NCI-H128 (cell line): ENCODE data around the gene BRAT1.
A peak's percentile ranks its signal among the peaks of the same experiment; 100 is the strongest.

Experiments
- DNase-seq: peaks from one replicate; lab custom pipeline; 2025; ENCODE audit not compliant: unreplicated experiment; lab: John Stamatoyannopoulos, UW

BRAT1 gene

GRCh38 chr7:2525658-2526630 is 29.4 kb downstream of the BRAT1 start:
- peak; percentile 25 for DNase-seq

GRCh38 chr7:2524808-2525657 is 30.3 kb downstream of the BRAT1 start:
- no peak for DNase-seq

- DNase-seq: peak; percentile 67
These were observed 31.1 kb downstream of the BRAT1 start for GRCh38 chr7:2523941-2524807.

DNA sequence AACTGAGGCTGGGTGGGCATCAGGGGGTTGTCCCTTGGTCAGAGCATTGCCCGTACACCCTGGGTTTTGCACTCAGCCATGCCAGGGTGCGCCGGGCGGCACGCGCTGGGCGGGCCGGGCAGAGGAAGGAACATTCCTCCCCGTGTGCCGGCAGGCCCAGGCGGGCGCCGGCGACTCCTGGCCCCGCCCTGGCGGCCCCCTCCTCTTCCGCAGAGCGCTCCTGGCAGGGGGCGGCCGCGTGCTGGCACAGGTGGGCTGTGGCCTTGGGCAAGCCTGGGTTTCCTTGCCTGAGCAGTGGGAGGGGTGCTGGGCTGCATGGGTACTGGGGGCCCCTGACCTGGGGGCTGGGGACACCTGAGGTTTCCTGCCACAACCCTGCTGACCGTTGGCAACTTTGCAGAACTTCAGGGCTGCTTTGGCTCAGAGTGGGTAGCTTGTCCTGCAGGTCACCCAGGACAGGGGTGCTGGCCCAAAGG is 31.8 kb downstream of the BRAT1 start:
- no peak for DNase-seq

DNA sequence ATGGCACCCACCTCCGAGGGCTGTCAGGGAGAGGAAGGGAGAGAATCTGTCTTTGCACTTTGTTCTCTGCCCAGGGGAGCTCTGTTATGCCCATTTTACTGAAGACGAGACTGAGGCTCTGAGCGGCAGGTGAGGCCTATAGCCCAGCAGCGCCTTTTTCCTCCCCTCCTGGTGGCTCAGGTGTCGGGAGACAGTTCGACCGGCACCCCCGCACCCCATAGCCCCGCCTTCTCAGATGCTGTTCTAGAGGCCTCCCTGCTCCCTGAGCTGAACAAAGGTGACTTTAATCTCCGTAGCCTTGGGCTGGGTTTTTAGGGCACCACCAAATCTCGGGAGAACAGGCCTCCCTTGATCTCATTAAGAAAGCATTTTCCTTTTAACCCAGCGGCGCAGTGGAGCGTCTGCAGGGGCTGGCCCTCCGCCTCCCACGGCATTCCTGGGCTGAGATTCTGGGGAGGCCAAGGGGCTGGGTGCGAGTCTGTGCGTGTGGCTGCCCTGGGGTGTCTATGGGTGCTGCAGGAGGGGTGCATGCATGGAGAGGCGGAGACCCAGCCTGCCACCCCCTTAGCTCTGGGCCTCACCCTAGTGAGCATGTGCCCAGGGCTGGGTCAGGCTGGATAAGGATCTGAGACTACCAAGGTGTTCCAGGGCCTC is 32.4 kb downstream of the BRAT1 start:
- DNase-seq: no peak

DNA sequence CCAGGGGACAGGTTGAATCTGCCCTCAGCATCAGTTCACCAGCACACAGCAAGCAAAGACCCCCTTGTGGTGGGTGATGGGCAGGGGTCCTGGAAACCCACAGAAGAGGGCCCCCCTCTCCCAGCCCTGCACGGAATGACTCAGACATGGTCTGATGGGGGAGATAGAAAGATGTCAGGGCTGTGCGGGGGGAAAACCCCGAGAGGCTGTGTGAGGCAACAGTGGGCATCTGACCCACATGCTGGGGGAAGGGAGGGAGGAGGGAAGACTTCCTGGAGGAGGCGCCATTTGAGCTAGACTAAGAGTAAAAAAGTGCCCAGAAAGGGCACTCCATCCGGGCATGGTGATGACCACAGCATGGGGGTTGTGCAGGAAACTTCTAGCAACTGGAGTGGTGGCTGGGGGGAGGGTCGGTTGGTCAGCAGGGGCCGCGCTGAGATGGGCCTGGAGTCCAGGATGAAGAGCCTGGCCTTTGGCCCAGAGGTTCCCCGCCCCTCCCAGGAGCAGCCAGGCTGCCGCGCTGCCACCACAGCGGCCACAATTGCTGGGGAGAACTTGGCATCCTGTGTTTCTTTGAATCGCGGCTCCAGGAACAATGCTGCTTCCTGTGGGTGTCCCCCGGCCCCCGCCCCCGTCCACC is 33.3 kb downstream of the BRAT1 start:
- no peak for DNase-seq

DNA sequence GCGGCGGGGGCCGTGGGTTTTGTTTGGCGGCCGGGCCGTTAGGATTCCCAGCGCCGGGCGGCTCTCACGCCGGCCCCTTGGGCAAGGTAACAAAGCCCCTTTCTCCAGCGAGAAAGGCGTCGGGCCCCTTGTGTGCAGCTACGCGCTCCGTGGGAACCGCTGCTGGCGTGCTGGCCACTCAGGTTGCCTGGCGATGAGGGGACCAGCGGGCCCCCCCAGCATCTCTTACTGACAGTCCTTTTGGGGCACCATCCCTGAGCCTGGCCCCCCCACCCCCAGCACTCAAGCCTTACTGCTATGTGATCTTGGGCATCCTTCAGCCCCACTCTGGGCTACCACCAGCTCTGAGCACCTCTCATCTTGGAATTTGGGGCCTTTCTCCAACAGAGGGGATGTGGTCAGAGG is 34.0 kb downstream of the BRAT1 start:
- DNase-seq: no peak

GRCh38 chr7:2520761-2521290 is 34.5 kb downstream of the BRAT1 start:
- no peak for DNase-seq

DNA sequence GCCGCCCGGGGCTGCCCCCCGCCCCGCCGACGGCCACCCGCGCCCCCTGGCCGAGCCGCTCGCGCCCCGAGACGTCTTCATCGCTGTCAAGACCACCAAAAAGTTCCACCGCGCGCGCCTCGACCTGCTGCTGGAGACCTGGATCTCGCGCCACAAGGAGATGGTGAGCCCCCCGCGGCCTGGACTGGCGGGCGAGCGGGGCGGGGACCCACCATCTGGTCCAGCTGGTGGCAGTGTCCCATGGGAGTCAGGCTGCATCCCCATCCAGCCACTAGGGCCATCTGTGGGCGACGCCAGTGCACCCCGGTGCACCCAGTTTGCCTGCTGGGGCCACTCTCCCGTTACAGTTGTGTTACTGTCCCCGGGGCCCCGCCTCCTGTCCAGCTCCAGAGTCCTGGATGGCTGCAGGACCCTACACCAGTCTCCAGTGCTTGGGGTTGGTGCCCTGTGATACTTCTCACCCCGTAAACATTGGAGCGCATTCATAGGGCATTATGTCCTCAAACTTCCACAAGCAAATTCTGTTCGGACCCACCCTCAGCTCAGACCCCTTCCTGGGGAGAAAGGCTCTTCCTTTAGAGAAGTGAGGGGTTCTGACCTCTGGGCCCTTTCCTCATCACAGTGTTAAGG is 35.1 kb downstream of the BRAT1 start:
- DNase-seq: no peak

DNA sequence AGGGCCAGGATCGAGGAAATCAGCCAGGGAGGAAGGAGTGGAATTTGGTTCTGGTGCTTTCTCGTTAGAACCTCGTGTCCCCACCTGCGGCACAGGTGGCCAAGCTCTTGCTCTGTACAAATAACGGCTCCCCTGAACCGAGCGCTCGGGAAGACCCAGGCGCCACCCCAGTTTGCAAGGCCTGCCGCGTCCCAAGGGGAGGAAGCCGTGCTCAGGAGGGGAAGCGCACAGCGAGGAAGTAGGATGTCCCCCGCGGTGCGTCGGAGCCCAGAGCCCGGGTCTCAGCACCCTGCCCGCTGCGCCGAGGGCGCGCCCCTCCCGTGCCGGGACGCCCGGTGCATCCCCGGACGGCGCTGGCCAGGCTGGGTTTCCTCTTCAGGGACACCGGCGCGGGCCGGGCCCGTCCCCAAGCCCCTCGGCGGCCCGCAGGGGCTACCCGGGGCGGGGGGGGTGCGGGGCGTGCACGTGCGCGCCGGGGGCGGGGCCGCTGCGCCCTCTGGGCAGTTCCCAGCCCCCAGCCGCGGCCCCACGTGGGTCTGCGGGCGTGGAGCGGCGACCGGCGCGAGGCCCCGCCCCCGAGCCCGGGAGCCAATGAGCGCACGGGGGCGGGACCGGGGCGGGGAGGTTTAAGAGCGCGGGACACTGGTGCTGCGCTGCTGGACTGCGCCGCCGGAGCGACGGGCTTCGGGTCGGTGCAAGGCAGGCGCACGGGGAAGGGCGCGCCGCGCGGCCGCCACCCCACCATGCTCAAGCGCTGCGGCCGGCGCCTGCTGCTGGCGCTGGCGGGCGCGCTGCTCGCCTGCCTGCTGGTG is 36.0 kb downstream of the BRAT1 start, which contains the start of gene LFNG:
LFNG (plus strand) TSS at position 656 of the 812 bp plus-strand sequence; CDS start at position 744, 88 bp downstream.
- DNase-seq: peak; percentile 77

DNA sequence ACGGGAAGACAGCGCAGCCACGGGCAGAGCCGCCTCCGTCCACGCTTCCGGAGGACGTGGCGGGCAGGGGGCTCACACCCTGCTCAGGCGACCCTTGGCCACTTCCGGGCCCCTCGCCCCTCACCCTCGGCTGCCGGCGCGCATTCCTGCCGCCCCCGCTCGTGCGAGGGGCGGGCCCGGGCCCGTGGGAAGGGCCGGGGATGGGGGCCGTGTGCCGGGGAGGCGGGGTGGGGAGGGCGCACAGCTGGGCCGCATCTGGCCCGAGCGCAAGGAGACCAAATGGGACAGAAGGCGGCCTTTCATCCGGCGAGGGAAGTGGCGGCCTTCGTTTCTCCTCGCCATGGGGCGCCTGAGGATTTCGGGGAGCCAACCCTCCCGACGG is 36.6 kb downstream of the BRAT1 start:
- DNase-seq: no peak

DNA sequence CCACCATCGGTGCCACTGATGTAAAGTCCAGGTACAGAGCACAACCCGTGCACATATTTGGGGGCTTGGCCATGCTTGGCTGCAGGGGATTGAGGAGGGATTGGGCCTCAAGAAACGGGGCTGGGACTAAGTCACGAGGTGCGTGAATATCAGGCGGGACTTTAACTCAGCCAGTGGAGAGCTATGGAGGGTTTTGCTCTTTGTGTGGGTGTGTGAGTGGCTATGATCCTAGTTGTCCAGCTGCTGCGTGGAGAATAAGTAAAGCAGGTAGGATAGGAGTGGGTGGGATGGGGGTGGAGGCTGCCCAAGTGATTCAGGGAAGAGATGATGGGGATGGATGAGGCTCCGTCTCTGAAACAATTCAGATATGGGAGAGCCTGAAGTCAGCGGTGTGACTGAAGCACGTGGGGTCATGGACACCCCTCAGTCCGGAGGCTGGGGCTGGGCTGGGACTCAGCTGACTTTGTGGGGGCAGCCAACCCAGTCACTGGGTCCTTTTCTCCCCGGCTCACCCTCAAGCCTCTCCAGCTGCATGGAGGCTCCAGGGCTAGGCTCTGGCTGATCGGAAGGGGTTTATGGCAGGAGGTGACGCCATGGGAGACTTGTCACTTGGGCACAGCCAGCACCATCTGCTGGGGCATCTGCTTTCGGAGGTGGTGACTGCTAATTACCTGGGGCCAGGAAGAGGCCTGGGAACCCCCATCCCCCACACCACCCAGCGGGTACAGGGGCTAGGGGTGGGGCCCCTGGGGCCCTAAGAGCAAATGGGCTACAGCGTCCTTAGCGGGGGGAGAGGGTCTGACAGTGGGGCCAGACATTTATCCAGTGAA is 37.4 kb downstream of the BRAT1 start:
- no peak for DNase-seq

DNA sequence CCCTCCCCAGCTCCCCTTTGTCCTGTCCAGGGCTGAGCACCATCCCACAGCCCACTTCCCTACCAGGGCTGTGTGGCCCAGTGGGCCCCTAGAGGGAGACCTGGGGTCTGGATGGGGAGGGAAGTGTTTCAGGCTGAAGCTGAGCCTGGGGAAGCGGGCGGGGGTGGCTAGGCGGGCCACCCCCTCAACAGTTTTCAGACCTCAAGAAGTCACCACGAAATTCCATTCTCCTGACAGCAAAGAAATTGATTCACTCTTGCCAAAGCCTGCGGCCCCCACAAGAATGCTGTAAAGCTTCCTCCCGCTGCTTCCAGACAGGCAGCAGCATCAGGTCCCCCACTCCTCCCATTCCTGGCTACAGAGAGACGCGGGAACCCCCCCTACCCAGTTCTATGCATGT is 38.3 kb downstream of the BRAT1 start:
- no peak for DNase-seq

DNA sequence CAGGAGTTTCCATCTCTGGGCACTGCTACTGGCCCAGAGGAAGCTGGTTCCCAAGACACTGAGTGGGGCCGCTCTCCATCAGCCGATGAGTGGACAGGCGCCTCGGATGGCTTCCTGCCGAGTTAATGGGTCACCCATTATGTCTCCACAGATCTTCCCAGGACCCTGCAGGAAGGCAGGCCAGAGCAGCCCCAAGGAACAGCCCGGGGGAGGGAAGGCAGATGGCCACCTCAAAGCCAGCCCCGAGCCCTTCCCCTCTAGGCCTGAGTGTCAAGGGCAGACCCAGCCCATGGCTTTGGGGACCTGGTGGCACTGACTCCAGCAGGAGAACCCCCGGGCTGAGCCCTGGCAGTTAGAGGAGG is 39.1 kb downstream of the BRAT1 start:
- no peak for DNase-seq

GRCh38 chr7:2515424-2516193 is 39.7 kb downstream of the BRAT1 start:
- DNase-seq: no peak
